ENCODE data around the gene STAG1.
"Not testable (repeated sequence)": the region's sequence is repeated elsewhere in the genome, so short reads cannot be mapped to it uniquely, and the experiment has no call there.

The STAG1 gene

DNA sequence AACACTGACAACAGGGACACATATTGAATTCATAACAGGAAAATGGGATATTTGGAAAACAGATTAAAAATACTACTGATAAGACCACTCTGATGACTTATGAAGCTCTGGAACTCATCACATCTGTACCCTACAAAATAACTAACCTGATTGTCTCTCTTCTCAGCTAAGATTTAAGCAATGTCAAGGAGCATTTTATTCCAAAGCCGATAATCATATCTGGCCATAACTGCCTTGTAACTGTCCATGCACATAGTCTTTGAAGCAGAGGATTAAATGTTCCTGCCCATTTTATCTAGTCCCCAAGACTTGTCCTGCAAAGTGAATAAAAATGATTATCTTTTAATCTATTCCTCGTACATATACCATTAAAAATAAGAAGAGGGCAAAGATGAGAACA, 234.1 kb downstream of the STAG1 start:
- no peak for DNase-seq (ENCODE audit: extremely low read depth in 1 of 2, low read depth in 1 of 2)

GRCh38 chr3:136516656-136517055, 235.5 kb downstream of the STAG1 start:
- no peak for DNase-seq (ENCODE audit: extremely low read depth in 1 of 2, low read depth in 1 of 2)

- DNase-seq (ENCODE audit: extremely low read depth in 1 of 2, low read depth in 1 of 2) = no peak
These were observed 236.1 kb downstream of the STAG1 start for GRCh38 chr3:136516095-136516494.

GRCh38 chr3:136514533-136514932, 237.6 kb downstream of the STAG1 start:
- not testable (repeated sequence) for DNase-seq (ENCODE audit: extremely low read depth in 1 of 2, low read depth in 1 of 2)

- no peak for DNase-seq (ENCODE audit: extremely low read depth in 1 of 2, low read depth in 1 of 2)
These were observed 238.8 kb downstream of the STAG1 start for GRCh38 chr3:136513367-136513766.

GRCh38 chr3:136512381-136512780, 239.8 kb downstream of the STAG1 start:
- DNase-seq (ENCODE audit: extremely low read depth in 1 of 2, low read depth in 1 of 2) = no peak

DNA sequence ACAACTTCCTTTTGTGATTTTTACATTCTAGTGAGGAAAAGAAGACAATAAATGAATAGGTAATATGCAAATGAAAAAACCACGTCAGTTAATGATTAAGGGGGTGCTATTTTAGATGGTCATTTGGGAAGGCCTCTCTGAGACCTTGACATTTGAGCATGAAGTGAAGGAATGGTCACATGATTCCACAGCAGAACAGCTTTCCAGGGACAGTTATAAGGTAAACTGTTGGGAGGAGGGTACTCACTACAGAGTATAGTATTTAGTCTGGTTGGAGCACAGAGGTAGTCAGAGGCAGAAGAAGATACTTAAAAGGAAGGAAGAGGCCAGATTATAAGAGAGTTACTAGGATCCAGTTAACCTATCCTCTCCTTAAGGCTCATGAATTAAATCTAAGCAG, 246.5 kb downstream of the STAG1 start:
- DNase-seq (ENCODE audit: extremely low read depth in 1 of 2, low read depth in 1 of 2) = no peak

DNA sequence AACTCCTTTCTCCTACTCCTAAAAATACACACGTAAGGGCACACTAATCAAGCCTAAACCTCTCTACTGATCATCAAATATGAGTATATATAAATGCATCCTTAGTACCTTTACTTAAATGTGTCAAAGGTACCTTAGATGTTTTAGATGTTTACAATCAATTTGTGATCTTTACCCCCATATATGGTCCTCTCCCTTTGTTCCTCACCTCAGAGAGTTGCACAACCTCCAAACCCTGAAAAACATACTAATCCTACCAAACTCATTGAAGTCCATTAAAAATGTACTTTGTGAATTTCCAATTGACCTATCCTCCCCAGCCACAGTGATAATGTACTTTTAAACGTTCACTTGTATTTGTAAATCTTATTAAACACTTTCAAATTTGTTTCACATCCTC, 249.1 kb downstream of the STAG1 start:
- no peak for DNase-seq (ENCODE audit: extremely low read depth in 1 of 2, low read depth in 1 of 2)

DNA sequence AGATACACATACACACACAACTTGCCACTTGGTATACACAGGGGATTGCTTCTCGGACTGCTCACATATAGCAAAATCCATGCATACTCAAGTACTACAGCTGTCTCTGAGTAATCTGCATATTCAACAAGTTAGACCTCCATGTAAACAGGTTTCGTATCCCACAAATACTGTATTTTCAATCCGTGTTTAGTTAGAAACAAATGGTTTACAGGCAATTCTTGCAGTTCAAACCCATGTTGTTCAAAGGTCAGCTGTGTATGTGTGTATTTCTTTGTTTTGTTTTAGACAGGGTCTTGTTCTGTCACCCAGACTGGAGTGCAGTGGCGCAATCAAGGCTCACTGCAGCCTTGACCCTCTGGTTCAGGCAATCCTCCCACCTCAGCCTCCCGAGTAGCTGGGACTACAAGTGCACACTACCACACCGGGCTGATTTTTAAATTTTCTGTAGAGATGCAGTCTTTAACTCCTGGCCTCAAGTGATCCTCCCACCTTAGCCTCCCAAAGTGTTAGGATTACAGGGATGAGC, 253.2 kb downstream of the STAG1 start:
- DNase-seq (ENCODE audit: extremely low read depth in 1 of 2, low read depth in 1 of 2) = no peak

DNA sequence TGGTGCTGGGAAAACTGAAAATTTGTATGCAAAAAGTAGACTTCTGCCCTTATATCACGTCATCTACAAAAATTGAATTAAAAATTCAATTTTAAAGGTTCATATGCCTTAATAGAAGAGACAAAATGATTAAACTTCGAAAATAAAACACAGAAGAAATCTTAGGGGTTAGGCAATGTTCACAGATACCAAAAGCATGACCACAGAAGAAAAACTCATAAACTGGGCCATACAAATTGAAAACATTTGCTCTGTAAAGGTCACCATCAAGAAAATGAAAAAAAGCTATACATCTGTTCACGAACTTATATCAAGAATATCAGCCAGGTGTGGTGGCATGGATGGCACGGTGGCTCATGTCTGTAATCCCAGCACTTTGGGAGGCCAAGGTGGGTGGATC, 257.0 kb downstream of the STAG1 start:
- no peak for DNase-seq (ENCODE audit: extremely low read depth in 1 of 2, low read depth in 1 of 2)

DNA sequence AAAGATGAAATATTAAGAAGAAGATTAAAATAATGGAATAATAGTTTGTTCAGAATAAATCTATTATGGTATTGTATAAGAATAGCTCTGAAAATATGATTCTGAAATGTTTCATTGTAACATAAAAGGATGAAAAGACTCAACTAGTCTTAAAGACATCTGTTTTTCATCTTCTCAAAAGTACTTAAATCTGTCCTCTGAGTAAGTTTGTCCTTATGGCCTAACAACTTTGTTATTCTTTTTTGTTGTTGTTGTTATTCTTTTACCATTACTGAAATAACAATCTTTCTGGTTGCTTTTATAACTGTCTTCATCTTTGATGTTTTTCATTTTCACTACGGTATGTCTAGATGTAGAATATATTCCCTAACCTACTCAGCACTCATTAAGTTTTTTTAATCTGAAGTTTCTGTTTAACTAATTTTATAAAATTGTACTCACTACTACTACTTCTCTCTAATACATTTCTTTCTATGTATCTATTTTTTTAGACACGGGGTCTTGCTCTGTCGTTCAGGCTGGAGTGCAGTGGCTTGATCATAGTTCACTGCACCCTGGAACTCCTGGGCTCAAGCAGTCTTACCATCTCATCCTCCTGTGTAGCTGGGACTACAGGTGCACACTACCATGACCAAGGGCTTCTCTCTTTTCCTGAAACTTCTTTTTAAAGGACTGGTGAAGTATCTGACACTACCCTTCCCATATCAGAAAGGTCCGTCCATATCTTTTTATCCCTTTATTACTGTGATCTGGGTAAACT, 261.4 kb downstream of the STAG1 start:
- DNase-seq (ENCODE audit: extremely low read depth in 1 of 2, low read depth in 1 of 2) = no peak

GRCh38 chr3:136485777-136486176, 266.4 kb downstream of the STAG1 start:
- DNase-seq (ENCODE audit: extremely low read depth in 1 of 2, low read depth in 1 of 2) = no peak

DNA sequence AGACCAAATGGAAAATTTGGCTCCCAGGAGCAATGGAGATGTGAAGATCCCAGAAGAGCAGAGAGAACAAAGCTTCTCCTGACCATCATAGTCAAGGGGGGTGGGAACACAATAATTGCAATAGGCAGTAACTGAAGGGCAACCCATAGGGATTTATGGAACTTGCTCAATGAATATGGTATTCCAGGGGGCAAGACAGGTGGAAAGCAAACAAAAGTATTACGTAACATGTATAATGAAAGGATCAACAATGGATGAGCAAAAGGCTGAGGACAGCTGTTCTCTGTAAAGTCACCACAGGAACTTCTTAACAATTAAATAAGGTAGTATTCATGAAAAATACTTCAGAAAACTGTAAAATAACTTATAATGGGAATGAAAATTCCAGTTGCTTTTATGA, 275.9 kb downstream of the STAG1 start:
- no peak for DNase-seq (ENCODE audit: extremely low read depth in 1 of 2, low read depth in 1 of 2)

- DNase-seq (ENCODE audit: extremely low read depth in 1 of 2, low read depth in 1 of 2) = not testable (repeated sequence)
These were observed 277.3 kb downstream of the STAG1 start for GRCh38 chr3:136474876-136475275.

GRCh38 chr3:136473716-136474326, 278.4 kb downstream of the STAG1 start:
- DNase-seq (ENCODE audit: extremely low read depth in 1 of 2, low read depth in 1 of 2) = no peak

GRCh38 chr3:136465296-136465695, 286.9 kb downstream of the STAG1 start:
- no peak for DNase-seq (ENCODE audit: extremely low read depth in 1 of 2, low read depth in 1 of 2)

GRCh38 chr3:136464502-136464901, 287.7 kb downstream of the STAG1 start:
- no peak for DNase-seq (ENCODE audit: extremely low read depth in 1 of 2, low read depth in 1 of 2)

DNA sequence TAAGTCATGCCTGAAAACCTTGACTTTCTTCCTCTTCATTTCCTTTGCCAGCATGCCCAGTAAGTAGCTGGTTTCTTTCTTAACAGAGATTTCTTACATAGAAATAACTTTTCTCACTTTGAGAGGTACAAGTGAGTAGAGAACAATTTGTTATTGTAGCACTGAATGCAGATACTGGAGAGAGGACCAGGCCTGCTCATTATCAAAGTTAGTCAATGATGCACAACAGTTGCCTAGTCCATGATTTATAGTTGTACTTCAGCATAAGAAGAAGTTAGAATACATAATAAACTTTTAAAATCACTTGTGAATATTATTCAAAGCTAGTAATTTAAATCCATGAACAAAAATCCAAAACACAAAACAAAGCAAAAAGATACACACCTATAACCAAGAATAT, 289.0 kb downstream of the STAG1 start:
- DNase-seq (ENCODE audit: extremely low read depth in 1 of 2, low read depth in 1 of 2) = no peak

GRCh38 chr3:136457793-136458192, 294.4 kb downstream of the STAG1 start:
- DNase-seq (ENCODE audit: extremely low read depth in 1 of 2, low read depth in 1 of 2) = no peak

GRCh38 chr3:136456196-136456595, 296.0 kb downstream of the STAG1 start:
- no peak for DNase-seq (ENCODE audit: extremely low read depth in 1 of 2, low read depth in 1 of 2)

DNA sequence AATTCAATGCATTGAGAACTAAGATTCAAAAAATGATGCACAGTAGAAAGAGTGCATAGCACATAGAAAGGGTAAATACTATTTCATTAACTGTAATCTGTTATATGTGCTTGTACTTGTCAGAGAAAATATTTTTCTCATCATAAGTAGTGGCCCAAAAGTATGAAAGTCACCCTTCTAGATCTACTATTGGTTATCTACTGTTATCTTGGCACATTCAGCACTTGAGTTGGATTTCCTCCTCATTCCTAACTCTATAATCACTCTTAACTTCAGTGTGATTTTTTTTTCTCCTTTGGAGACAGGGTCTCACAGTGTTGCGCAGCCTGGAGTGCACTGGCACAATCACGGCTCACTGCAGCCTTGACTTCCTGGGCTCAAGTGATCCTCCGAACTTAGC, 307.6 kb downstream of the STAG1 start:
- no peak for DNase-seq (ENCODE audit: extremely low read depth in 1 of 2, low read depth in 1 of 2)

DNA sequence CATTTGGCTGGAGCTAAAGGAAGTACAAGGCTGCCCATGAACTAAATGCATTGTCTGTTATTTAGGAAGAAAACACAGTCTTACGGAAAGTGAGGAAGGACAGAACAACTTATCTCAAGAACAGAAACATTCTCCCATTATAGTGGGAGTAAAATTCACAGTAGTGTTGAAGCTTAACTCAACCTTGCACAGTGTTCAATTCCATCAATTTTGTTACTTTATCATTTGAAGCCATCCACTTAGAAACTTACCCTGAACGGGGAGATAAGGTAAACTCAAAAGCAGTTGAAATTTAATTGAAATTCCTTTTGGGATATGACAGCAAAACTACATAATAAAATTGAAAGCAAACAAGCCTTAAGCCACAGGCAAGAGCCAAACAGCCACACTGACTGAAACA, 315.1 kb downstream of the STAG1 start:
- no peak for DNase-seq (ENCODE audit: extremely low read depth in 1 of 2, low read depth in 1 of 2)

All from stimulated activated CD8-positive, alpha-beta memory T cell treated with anti-CD3 and anti-CD28 coated beads, Interleukin-7, amount 100 ng/mL, for 48 hours (primary cell).